GM06990 (cell line): ENCODE data around the gene FRMD4A.

Source experiments
- DNase-seq: peaks from one replicate; pipeline ENCODE4 v3.0.0-alpha.2; 2011; ENCODE audit not compliant: insufficient read length; ENCODE audit errors: extremely low read depth
- H3K27me3 ChIP-seq: replicated peaks from 2 replicates; pipeline ENCODE4 v1.6.0; 2011; ENCODE audit warnings: low read length; ENCODE audit not compliant: control insufficient read depth, insufficient read depth
- H3K36me3 ChIP-seq: 2 replicates; pipeline ENCODE4 v1.5.1; 2011; ENCODE audit warnings: low read length; ENCODE audit not compliant: control insufficient read depth, insufficient read depth
- H3K4me3 ChIP-seq: replicated peaks from 2 replicates; pipeline ENCODE4 v1.5.1; 2011; ENCODE audit warnings: low read depth, mild to moderate bottlenecking, control low read depth, low read length
- TF ChIP-seq, protein P1 (sequence below): IDR thresholded peaks from 2 replicates; pipeline ENCODE4 v1.5.1; 2011; ENCODE audit warnings: low read length, control low read depth, mild to moderate bottlenecking, inconsistent platforms; ENCODE audit not compliant: insufficient read depth, poor library complexity, severe bottlenecking

The FRMD4A gene

GRCh38 chr10:14086596-14086995 lies 244.1 kb downstream of the FRMD4A start:
- Histone ChIP-seq H3K4me3 (no peak overlapping the region), H3K27me3 (no peaks in the 10 kb centered on the region; the same call in 1 of the 2 replicates), H3K36me3 (no peaks in the 10 kb centered on the region)
- TF ChIP-seq, protein P1, sequence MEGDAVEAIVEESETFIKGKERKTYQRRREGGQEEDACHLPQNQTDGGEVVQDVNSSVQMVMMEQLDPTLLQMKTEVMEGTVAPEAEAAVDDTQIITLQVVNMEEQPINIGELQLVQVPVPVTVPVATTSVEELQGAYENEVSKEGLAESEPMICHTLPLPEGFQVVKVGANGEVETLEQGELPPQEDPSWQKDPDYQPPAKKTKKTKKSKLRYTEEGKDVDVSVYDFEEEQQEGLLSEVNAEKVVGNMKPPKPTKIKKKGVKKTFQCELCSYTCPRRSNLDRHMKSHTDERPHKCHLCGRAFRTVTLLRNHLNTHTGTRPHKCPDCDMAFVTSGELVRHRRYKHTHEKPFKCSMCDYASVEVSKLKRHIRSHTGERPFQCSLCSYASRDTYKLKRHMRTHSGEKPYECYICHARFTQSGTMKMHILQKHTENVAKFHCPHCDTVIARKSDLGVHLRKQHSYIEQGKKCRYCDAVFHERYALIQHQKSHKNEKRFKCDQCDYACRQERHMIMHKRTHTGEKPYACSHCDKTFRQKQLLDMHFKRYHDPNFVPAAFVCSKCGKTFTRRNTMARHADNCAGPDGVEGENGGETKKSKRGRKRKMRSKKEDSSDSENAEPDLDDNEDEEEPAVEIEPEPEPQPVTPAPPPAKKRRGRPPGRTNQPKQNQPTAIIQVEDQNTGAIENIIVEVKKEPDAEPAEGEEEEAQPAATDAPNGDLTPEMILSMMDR = no peak
- DNase-seq = no peak

DNA sequence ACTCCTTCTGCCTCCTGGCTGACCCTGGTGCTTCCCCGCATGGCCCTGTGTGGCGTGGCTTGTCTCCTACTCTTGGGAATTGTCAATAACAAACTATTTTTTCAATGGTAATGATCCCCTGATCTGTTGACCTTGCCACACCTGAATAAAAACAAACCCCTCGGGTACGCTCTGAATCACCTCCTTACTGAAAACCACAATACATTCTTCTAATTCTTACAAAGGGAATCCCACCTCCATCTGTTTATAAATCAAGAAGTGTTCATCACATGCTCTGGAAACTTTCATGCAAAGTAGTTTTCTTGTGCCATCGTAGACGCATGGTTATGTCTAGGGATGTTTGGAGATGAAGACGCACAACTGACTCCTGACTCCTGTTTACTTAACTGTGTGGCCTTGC lies 245.8 kb downstream of the FRMD4A start:
- TF ChIP-seq, protein P1 = no peak
- DNase-seq = no peak
- Histone ChIP-seq H3K36me3 (no peaks in the 10 kb centered on the region), H3K27me3 (no peaks in the 10 kb centered on the region; the same call in 1 of the 2 replicates), H3K4me3 (no peak overlapping the region)

DNA sequence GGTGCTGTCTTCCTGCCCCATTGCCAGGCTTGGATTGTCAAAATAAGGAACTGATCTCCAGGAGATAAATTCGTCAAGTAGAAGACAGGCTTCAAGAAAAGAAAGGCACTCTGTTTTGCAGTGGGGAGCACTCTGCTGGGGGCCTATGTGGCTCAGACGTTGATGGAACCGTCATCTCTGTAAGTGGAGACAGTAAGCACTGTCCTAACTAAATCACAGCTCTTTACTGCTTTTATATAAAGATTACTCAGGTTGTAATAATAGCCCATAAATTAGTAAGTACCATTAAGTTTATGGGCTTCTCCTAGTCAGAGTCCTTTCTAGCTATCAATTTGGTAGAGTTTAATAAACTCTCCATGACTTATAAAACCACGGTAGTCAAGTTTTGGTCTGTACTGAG lies 249.9 kb downstream of the FRMD4A start:
- H3K27me3 ChIP-seq = no peaks in the 10 kb centered on the region; the same call in 1 of the 2 replicates
- DNase-seq = no peak
- TF ChIP-seq, protein P1 = no peak

GRCh38 chr10:14077430-14077829 lies 253.3 kb downstream of the FRMD4A start:
- H3K4me3 ChIP-seq = no peak overlapping the region
- TF ChIP-seq, protein P1 = no peak
- no peak for DNase-seq
- H3K27me3 ChIP-seq = no peaks in the 10 kb centered on the region; the same call in 1 of the 2 replicates
- no peaks in the 10 kb centered on the region for H3K36me3 ChIP-seq

More for the DNA sequence above, 249.9 kb downstream of the FRMD4A start:
- Histone ChIP-seq H3K36me3 (no peaks in the 10 kb centered on the region), H3K4me3 (no peak overlapping the region)

- Histone ChIP-seq H3K36me3 (no peaks in the 10 kb centered on the region), H3K27me3 (no peaks in the 10 kb centered on the region), H3K4me3 (no peak overlapping the region)
- no peak for DNase-seq
- TF ChIP-seq, protein P1 = no peak
Measured at GRCh38 chr10:14074062-14074884, 256.5 kb downstream of the FRMD4A start.
